Stimulated activated CD8-positive, alpha-beta memory T cell treated with anti-CD3 and anti-CD28 coated beads, Interleukin-4, amount 100 ng/mL, for 4 hours (primary cell): ENCODE data around the gene FXN.
"Not testable (repeated sequence)": the region's sequence is repeated elsewhere in the genome, so short reads cannot be mapped to it uniquely, and the experiment has no call there.

Source experiments
- DNase-seq, 2 donors: peaks; one replicate each; pipeline ENCODE4 v3.0.0-alpha.2; 2020; ENCODE audit warnings: low read depth in 2 of 2, low spot score in 1 of 2

Gene FXN

DNA sequence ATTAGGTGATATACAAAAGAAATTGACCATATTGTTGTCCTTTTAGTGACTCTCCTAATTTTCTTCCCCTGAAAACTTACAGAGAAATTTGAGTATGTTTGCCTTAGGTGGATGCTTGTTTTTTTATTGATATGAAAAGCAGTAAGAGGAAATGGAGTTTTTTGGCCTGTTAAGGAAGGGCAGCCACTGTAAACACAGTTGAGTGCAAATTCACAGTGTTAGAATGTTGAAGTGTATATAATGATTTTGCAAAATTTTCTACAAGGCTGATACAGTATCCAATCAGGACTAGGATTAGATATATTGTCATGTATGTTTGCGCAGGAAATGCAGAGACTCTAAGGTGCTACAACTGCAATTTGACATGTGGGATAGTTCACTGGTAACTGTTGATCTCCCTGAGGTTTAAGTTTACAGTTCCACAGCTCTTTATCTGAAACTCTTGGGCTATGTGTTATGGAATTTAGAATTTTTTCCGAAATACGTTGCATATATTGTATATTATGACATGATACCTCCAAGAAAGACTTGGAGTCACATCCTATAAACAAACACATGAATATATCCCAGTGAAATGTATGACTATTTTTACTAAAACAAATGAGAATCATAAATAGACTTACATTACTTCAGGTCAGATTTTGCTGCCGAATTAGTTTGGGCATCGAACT, 62.5 kb downstream of the FXN start:
- DNase-seq: no peak

- not testable (repeated sequence) for DNase-seq
Observed at GRCh38 chr9:69103348-69103996, 67.9 kb downstream of the FXN start.

DNA sequence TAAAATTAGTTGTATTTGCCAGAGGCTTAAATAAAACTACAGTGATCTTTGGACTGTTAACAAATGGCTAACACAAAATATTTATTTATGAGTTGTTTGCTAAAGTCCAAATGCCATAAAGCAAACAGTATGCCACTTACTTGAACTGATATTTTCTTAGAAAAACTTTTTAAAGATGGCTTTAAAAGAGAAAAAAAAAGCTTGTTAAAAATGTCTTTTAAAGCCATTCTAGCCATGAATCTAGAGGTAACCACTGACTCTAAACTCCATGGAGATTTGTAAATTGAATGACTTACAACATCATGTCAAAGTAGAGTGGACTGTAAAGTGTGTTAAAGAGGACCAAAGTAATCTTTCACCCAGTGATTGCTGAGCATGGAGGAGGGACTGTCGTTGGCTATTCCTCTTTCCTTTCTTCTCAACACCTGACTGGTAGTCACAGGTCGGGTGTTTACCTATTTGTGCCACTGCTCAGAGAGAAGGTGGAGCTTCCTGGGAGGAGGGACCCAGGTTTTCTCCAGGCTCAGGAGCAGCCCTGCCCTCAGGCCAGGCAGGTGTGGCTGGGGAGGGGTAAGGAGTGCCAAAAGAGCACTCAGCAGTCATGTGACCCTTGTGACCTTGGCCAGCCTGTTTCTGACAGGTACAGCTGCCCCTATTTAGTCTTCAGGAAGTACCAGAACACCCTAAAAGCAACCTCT, 69.4 kb downstream of the FXN start:
- DNase-seq: no peak

GRCh38 chr9:69107771-69108170, 72.2 kb downstream of the FXN start:
- no peak for DNase-seq

GRCh38 chr9:69108706-69109105, 73.2 kb downstream of the FXN start:
- DNase-seq: not testable (repeated sequence)

GRCh38 chr9:69109152-69109551, 73.6 kb downstream of the FXN start:
- no peak for DNase-seq

DNA sequence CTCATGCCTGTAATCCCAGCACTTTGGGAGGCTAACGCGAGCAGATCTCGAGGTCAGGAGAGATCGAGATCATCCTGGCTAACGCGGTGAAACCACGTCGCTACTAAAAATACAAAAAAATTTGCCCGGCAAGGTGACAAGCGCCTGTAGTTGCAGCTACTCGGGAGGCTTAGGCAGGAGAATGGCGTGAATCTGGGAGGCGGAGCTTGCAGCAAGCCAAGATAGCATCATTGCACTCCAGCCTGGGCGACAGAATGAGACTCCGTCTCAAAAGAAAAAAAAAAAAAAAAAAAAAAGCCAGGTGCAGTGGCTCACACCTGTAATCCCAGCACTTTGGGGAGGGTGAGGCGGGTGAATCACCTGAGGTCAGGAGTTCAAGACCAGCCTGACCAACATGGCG, 77.1 kb downstream of the FXN start:
- DNase-seq: not testable (repeated sequence)

DNA sequence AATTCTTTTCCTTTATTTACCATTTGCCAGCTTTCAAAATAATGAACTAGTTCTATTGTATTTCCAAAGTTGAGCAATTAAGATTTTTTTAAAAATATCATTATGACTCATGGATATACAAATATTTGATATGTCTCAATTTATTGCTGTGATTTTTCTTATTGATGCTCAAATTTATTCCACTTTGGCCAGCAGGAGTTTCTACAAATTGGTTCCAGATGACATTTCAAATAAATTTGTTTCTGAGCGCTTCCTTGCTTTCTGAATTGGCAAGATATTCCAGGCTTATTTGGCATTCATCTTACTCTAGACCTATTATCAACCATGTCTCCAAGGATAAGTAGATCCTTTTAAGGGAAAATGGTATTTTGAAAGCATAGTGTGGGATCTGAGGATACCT, 80.1 kb downstream of the FXN start:
- DNase-seq: no peak

GRCh38 chr9:69118656-69119055, 83.1 kb downstream of the FXN start:
- DNase-seq: no peak

- DNase-seq: no peak
Observed at GRCh38 chr9:69120380-69121154, 85.0 kb downstream of the FXN start.

DNA sequence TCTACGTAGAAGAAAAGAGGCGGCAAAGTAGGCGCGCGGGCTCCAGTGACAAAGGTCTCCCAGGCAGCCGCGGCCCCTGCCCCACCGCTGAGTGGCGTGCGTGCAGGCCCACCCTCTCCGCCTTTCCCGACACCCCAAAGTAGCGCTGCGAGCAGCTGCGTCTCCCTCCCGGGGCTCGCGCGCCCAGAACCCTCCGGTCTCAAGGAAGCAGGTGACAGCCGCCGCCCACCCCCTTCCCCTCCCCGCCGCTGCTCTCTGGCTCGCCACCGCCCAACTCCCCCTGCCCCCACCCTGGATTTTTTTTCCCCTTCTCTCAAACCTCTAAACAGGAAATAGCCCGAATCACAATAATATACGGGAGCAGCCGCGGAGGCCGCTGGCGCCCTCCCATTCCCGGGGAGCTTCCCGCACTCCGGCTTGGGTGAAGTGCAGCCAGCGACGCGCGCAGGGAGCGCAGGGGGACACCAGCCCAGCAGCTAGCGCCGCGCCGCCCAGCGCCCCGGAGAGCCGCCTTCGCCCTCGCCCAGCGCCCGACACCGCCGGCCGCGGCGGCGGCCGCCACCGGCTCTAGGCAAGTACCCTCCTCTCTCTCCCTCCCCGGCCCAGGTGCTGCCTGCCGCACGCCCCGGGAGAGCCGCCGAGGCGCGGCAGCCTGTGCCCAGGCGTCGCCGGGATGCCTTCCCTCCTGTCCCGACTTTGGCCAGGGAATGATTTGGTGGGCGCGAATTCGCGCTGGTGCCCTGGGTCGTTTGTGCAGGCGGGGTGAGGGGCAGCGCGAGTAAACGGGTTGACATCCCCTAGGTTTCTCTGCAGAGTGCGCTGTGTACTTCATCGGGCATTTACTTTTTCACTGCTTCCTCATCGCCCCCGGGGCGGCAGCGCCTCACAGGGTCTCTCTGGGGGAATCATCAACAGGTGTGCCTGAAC, 85.9 kb downstream of the FXN start:
- no peak for DNase-seq

- no peak for DNase-seq
Observed at GRCh38 chr9:69122082-69122548, 86.6 kb downstream of the FXN start.

DNA sequence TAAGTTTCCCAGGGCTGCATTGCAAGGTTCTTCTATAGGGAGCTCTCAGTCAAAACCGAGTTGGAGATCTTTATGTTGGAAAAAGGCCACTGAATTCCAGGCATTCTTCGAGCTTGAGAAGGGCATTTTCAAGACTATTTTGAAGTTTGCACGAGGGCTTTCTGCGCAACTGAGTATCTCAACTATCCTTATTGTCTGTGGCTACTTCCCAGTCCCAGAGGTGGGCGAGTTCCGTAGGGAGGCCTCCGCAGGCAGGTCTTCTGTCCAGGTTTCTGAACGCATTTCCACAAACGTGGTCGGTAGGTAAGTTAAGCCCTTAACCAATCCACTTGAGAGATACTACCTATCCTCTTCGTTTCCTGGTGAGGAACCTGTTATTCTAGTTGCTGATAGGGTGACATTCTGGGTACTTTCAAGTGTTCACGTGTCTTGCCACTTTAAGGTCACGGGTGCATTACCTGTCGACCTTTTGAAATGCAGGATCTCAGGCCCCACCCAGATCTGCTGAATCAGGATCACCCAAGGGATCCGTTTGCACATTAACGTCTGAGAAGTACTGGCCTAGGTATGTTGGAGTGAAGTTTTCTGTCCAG, 87.1 kb downstream of the FXN start:
- DNase-seq: no peak

DNA sequence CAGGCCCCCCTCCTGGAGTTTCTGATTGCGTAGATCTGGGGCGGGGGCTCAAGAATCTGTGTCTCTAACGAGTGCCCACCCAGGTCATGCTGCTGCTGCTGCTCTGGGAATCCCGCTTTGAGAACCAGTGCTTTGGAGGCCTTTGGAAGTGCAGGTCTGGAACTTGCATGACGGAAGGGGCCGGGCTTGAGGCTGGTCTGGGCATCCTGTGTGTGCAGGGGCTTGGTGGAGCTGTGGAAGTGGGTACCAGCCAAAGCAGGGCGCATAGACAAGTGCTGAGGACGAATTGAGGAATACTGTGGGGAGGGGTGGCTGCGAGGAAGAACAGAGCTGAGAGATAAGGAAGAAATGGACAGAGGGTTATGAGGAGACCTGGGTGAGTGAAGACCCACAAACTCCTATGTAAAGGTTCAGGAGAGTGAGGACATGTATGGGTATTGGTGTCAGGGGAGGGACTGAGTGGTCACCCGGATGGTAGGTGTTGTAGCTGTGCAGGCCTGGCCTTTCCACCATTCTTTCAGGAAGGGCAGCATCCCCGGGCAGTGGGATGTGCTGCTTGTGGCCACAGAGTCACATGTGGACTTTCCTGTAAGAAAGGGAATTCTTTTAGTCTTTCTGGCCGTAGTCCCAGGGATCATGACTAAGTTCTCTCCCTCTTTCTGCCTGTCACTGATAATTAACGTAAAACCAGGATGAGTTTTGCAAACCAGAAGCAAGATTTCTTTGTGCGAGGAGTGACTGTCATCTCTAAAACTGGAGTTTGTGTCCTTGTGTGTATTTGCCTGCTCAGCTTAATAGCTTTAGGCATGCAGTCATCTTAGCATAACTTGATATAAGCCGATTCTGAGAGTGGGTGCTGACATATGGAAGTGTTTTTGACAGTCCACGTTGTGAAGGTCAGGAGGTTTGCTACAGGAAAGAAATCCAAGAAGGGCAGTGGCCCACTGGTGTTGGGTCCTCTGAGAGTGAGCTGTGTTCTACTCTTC, 95.2 kb downstream of the FXN start:
- no peak for DNase-seq

GRCh38 chr9:69131682-69132081, 96.1 kb downstream of the FXN start:
- DNase-seq: no peak

DNA sequence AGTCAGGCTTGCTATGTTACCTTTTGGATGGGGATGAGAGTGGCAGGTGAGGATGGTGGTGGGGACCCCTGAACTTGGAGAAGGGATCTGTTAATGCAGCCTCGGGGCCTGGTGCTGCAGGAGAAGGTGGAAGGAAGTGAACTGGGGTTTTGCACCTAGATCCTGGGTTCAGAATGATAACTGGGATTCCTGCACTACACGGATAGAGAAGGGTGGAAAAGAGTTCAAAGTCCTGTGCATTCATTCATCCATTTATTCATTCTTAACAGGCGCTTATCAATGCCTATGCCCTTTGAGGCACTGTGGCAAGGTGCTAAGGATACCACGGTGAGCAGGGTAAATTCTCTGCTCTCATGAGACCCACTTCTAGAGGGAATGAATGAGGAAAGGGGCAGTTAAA, 96.8 kb downstream of the FXN start:
- DNase-seq: no peak

DNA sequence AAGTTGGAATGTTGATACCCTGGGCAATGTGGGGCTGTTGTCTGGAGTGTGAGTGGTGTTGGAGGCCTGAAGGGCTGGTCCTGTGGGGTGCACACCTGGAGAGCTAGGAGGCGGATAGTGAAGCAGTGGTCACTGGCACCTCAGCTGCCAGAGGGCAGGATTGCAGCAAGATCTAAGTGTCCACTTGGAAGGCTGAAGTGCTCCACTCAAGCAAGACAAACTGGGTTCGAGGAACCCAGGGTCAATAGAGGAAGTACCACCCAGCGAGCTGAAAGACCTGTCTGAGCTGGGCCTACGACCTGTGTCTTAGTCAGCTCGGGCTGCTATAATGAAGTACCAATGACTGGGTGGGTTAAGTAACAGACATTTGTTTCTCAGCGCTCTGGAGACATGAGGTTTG, 98.9 kb downstream of the FXN start:
- DNase-seq: no peak

DNA sequence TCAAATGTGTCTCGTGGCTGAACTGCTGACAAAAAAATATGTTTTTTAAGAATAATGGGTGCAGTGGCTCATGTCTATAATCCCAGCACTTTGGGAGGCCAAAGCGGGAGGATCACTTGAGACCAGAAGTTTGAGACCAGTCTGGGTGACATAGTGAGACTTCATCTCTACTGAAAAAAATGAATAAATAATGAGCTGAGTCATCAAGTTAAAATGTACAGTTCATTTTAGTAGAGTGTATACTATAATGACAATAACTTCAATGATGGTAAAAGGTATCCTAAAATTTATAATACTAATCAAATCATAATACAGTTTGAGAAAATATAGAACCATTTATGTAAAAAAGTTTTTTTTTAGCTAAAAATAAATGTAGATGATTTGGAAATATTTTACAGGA, 100.6 kb downstream of the FXN start:
- no peak for DNase-seq

DNA sequence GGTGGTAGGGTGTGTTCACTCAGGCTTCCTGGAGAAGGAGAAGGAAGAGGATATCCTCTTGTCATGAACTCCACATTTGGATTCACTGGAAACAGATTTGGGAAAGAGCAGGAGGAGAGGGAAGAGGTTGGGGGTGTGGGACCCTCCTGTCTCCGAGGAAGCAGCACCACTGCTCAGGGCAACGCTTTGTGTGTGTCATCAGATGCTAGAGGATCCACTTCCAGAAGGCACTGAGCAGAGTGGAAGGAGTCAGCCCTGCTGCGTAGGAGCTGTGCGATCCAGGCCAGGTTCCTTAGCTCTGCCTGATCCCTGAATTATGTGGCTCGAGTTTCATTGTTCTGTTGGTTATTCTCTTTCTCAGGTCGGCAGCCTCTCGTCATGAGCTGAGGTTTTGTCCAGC, 101.2 kb downstream of the FXN start:
- no peak for DNase-seq
